HG02759 (cell line): Measurements from ENCODE around the gene PSMD8.

Experiments
- ATAC-seq: cut with Tn5 transposase; IDR thresholded peaks from one replicate; pipeline ENCODE4 v1.9.1; 2021; ENCODE audit warnings: mild to moderate bottlenecking, moderate library complexity; ENCODE audit not compliant: unreplicated experiment

The PSMD8 gene

DNA sequence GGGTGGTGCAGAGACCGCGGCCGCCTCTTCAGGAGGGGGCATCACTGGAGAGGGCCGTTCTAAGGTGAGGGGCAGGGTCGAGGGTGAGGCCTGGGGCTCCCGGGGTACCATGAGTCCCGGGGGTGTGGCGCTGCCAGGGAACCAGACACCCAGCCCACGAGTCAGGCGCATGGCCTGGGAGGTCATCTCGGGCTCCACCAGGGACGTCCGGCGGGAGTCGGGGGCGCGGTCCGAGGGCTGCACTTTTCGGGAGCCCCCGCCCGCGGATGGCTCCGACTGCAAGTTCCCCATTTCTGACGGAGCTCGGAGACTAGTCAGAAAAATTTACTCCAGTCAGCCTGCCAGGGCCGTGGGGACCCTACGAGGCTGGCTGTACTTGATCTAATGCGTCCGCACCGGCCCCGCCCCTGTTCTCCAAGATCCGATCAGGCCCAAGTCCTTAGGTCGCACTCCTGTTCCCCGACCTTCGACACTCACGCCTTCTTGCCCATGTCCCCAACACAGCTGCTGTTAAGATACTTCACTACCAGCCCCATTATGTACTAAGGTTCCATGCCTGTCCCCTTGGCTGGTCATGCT lies 12.7 kb downstream of the PSMD8 start:
- ATAC-seq: no peak

DNA sequence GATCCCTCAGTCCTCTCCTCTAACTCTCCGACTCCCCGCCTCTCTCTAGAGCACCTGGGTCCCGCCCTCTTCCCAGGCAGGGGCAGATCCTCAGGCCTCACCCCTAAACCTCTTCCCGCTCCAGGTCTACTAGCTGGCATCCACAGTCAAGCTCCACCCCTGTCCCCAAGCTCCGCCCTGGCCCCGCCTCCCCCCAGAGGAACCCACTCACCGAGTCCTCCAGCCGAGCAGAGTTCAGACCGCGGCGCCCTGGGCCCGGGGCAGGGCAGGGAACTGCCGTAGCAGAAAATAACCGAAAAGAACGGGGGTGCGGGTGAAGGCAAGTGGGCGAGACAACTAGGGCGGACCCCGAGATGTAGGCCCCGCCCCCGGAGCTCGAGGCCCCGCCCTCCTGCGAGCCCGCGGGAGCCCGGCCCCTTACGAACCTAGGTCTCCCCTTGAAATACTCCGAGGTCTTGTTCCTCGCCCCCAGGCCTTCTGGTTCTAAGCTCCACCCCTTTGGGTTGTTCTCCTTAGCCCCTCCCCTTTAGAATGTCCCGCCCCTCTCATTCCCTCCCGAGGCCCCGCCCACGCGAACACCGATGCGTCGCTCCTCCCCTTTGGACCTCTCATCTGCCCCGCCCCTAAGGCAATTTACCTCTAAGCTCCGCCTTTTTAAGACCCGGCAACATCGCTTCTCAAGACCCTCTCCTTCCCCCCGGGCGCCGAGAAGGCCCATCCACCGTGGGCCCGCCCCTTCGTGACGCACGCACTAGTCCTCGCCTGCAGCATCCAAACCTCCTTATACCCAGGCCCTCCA lies 13.4 kb downstream of the PSMD8 start, which contains the start of gene GGN:
TSS of gene GGN (minus strand) at position 485 of the 799 bp plus-strand sequence. CDS start 773 bp downstream, outside the sequence.
- ATAC-seq: peak; percentile 58

DNA sequence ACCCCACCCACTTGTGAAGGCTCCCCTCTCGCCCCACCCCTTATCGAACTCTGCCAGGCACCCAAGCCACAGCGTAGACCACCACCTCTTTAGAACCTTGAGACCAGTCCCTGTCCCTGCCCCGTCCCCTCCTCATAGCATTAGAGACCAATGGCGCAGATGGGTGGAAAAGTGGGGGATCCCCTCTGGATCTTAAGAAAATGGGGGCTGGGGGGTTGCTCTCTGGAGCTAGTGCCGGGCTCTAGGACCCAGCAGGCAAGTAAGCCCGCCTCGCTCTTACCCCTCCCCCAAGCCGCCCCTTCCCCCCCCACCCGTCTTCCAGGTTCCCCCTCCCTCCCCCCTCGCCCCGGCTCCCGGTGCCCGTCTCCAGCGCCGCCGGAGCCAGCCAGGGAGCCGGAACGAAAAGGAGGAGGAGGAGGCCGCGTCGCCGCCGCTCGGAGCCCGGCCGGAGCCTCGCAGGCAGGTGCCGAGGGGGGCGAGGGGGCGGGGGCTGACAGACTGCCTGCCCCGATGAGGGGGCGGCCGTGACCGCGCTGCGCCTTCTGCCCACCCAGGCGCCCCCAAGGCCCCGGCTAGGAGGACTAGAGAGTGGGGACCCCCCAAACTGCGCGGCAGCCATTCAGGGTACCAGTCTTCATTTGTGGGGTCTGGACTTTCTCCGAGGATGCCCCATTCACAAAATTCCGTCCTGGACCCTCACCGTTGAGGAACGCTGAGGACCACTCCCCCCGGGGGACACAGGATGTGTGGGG lies 14.2 kb downstream of the PSMD8 start, which contains the start of gene SPRED3:
TSS of gene SPRED3 (plus strand) at position 349 of the 752 bp plus-strand sequence. CDS start 1,606 bp downstream, outside the sequence.
- ATAC-seq: no peak

DNA sequence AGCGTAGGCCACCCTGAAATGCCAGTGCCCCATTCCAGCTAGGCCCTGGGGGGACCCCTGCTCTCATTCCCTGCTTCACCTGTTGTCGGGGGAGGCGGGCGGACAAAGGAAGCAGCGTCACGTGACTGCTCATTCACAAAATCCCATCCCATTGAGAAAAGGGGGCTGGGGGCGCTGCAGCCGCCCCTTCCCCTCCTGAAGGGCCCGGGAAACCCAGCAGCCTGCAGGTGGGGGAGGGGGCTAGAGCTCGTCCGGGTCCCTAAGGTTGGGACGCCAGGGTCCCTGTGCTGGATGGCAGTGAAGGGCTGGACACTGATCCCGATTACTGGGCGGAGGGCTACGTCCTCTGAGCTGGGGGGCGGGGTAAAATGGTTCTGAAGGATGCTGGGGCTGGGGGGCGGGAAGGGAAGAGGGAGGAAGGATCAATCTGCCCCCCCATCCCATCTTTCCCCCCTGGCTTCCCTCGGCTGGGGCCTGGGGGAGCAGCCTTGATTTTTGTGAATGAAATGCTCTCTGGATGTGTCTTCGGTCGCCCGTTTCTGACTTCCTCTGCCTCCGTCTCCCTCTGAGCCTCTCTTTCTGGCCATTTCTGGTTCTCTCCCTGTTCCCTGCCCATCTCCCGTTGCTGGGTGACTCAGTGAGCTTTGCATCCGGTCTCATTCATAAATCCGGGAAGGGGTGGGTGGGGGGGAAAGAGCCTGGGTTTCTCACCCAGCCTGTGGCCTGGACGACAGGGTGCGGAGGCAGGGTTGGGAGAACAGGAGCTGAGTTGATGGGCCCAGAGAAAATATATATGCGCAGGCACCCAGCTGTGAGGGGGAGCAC lies 14.9 kb downstream of the PSMD8 start:
- ATAC-seq: no peak

DNA sequence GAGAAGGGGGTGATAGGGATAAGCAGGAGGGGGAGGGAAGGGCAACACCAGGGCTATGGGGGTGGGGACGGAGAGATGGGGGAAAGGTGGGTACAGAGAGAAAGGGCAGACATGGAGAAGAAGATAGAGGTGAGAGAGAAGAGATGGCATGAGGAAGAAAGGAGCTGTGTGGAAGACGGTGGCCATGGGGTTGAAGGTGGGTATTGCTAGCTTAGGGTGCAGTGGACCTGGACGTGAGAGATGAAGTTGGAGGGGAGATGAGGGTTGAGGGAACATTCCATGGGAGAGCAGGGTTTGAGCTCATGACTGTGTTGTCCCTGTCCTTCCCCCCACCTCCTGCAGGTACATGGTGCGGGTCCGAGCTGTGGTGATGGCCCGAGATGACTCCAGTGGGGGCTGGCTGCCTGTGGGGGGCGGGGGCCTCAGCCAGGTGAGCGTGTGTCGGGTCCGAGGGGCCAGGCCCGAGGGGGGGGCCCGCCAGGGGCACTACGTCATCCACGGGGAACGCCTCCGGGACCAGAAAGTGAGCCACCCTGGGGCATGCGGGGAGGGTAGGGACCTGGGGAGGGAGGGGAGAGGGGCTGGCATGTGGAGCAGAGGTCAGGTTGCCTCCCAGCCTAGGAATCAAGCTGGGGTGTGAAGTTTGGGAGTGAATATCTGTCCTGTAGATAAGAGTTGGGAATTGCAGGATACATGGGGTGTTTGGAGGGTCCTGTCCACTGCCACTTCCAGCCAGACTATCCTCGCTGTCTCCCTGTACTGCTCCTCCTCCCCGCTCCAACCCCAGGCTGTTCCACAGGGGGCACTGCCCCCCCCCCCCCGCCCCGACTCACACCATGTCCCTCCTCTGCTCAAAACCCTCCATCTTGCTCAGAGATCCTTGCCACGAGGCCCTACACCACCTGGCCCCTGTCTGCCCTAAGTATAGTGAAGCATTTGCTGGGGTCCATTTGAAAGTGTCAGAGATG lies 15.9 kb downstream of the PSMD8 start:
- ATAC-seq: no peak

DNA sequence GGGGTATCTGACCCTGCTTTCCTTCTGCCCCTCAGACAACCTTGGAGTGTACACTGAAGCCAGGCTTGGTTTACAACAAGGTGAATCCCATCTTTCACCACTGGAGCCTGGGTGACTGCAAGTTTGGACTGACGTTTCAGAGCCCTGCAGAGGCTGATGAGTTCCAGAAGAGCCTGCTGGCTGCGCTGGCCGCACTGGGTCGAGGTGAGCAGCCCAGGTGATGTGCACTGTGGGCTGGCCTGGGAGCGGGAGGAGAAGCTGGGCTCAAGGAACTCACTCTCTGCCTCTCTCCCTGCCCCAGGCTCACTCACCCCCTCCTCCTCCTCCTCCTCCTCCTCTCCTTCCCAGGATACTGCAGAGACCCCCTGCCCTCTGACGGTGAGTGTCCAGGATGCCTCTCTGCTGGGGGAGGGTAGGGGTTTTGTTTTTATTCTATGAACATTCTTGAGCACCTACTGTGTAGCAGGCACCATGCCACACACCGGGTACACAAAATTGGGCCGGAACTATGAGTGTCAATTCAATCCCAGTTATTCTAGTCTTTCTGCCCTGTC lies 17.6 kb downstream of the PSMD8 start:
- ATAC-seq: no peak

DNA sequence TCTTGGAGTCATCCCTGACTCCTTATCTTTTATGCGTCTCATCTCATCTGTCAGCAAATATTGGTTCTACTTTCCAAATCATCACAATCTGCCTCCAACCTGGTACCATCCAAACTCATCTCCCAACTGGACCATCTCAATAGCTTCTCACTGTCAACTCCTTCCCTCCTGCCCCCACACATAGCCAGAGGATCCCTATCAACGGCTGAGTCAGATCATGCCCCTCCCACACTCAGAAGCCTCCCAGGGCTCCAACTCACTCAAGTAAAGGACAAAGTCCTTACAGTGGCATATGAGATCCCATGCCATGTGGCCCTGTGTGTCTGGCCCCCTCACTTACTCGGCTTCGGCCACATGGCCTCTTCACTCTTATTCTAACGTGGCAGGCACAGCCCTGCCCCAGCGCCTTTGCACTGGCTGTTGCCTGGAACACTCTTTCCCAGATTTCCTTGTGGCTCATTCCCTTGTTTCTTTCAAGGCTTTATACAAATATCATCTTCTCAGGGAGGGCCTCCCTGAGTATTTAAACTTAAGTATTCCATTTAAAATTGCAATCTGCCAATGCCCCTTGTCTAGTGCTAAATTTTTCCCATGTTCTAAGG lies 18.4 kb downstream of the PSMD8 start:
- no peak for ATAC-seq

DNA sequence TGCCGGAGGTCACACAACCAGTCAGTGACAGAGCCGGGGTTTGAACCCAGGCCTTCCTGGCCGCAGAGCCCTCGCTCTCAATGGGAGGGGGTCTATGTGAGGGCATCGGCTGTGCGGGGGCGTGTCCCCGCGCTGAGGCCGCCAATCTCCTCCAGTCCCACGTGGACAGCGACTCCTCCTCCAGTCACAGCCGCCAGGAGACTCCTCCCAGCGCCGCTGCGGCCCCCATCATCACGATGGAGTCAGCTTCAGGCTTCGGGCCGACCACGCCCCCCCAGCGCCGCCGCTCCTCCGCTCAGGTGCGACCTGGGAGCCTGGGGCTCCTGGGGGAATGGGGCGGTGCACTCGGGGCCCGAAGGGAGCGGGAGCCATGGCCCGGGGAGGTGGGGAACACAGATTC lies 20.1 kb downstream of the PSMD8 start:
- ATAC-seq: no peak

DNA sequence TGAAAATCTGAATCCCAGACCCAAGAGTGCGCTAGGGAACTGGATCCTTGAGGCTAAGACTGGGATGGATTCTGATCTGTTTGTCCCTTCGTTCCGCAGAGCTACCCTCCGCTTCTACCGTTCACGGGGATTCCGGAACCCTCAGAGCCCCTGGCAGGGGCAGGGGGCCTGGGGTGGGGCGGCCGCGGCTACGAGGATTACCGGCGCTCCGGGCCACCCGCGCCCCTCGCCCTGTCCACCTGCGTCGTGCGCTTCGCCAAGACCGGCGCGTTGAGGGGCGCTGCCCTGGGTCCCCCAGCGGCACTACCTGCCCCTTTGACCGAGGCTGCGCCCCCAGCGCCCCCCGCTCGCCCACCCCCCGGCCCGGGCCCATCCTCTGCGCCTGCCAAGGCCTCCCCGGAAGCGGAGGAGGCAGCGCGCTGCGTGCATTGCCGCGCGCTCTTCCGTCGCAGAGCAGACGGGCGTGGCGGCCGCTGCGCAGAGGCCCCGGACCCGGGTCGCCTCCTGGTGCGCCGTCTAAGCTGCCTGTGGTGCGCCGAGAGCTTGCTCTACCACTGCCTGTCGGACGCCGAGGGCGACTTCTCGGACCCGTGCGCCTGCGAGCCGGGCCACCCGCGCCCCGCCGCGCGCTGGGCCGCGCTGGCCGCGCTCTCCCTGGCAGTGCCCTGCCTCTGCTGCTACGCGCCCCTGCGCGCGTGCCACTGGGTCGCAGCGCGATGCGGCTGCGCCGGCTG lies 21.2 kb downstream of the PSMD8 start:
- no peak for ATAC-seq

DNA sequence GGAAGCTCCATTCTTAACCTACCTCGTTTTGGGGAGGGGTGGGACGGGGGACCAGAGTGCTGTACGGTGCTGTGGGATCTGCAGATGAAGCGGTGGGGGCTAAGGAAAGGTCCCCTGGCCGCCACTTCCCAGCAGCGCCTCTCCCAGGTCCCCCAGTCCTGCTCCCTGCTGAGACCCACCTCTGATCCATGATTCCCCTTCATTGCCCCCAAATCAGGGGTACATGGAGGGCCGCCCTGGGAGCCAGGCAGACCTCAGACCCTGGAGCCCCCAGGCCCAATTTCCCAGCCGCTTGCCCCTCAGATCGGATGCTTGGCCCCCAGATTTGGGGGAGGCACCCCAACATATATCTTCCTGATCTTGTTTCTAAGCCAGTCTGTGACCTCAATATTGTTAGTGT lies 24.7 kb downstream of the PSMD8 start:
- no peak for ATAC-seq

DNA sequence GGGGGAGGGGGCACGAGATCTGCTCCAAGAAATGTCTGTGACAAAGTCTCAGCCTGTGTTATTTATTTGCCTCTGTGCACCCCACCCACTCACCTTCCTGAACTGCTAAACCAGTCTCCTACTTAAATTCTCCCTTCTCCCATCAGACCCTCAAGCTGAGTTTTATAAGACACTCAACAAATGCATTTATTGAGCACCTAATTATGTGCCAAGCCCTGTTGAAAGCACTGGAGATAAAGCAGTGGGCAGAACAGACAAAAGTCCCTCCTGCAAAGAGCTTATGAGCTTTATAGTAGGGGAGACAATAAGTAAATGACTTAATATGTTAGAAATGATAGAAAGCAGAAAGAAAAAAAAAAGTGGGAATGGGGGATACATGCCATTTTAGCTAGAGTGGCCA lies 25.2 kb downstream of the PSMD8 start:
- ATAC-seq: no peak

DNA sequence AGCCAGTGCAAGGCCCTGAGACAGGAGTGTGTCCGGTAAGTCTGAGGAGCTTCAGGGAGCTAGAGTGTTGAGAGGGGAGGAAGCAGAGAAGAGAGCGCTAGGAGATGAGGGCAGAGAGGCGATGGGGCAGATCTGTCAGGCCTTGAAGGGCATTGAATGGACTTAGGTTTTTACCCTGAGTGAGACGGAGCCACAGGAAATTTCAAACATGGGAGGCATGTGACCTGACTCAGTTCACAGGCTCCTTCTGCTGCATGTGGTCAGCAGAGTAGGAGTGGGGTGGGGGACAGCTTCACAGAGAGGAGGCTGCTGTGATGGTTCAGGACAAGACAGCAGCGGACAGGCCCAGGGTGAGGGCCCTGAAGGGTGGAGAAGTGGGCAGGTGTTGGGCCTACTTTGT lies 26.0 kb downstream of the PSMD8 start:
- no peak for ATAC-seq

DNA sequence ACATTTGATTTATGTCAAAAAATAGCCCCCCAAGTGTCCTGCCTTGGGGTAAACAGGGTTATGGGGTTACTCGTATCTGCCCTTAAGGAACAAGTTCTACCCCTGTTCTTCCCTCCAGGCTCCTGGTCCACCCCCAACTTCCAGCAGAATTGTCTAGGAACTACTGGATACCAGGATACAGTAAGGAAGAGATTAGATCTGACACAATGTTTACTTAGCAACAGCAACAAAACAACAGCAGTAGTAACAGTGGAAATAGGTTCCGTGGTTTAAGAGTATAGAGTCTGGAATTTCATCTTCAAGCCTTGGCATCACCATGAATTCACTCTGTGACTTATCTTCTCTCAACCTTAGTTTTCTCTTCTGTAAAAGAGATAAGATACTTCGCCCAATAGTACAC lies 26.8 kb downstream of the PSMD8 start:
- no peak for ATAC-seq

DNA sequence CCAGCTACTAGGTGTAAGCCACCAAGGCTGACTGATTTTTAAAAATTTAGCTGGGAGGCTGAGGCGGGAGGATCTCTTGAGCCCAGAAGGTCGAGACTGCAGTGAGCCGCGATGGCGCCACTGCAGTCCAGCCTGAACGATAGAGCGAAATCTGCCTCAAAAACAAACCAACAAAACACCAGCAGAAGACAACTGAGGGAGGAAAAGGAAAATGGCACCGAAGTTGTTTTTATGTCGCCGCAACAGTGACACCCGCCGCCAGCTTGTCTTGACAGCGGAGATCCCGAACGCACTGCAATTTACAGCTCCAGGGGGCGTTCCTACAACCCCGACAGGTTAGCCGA lies 28.2 kb downstream of the PSMD8 start:
- ATAC-seq: peak; percentile 1

DNA sequence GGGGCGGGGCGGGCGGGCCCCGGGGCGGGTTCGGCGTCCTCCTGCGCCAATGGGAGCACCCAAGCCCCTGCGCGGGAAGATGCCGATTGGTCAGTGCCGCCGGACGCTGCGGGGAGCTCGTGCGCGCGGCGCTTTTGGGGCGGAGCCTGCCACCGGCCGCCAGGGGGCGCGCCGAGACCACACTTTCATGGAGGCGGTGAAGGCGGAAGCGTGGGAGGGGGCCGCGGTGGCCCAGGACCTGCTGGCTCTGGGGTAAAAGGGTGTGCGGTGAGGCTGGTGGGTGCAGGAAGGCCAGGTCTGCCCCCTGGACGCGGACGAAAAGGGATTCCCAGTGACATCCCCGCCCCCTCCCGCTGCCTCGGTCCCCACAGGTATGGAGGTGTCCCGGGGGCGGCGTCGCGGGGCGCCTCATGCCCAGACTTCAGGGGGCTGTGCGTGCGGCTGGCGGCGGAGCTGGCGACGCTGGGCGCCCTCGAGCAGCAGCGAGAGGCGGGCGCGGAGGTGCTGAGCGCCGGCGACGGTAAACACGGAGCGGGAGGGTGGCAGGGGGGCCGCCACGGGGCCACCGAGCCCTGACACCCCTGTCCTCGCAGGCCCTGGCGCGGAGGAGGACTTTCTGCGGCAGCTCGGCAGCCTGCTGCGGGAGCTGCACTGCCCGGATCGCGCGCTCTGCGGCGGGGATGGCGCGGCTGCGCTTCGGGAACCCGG lies 28.8 kb downstream of the PSMD8 start, which contains the start of gene FAM98C:
TSS of gene FAM98C (plus strand) at position 127 of the 708 bp plus-strand sequence. CDS start at position 188, 61 bp downstream.
- peak; percentile 94 for ATAC-seq

DNA sequence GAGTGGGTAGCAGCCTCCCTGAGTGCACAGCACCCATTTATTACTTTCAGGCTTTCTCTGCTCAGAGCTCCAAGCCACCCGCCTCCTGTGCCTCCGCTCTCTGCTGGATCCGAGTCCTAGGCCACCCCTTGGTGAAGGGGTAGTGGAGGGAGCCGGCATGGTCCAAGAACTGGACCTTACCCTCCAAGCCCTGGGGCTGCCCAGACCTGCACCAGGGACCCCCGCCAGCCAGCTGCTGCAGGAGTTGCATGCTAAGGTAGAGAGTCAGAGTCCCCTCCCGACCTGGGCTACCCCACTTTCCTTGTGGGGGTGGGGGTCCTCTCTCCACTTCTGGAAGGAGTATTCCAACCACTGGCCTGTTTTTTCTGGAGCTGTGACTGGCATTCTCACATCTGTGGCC lies 30.5 kb downstream of the PSMD8 start:
- ATAC-seq: no peak

DNA sequence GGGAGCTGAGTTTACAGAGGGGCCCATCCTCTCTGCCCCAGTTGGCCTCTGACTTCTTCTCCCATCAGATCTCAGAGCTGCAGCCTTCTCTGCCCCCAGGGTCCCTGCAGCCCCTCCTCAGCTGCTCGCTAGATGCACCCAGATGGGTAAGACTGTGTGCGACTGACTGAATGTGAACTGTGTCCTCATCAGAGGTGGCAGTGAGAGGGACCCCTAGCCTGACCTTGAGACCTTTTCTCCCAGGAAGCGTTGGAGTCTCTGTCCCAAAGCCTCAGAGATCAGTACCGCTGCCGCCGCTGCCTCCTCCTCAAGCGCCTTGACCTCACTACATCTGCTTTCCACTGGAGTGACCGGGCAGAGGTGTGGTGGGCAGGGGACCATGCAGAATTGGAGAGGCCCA lies 30.9 kb downstream of the PSMD8 start:
- ATAC-seq: no peak
